GM21825 (cell line): ENCODE results near the gene NLGN4X.
"Not testable (repeated sequence)": the region's sequence is repeated elsewhere in the genome, so short reads cannot be mapped to it uniquely, and the experiment has no call there.

Source experiments
- ATAC-seq: cut with Tn5 transposase; IDR thresholded peaks from one replicate; pipeline ENCODE4 v1.9.1; 2021; ENCODE audit warnings: mild to moderate bottlenecking, moderate library complexity; ENCODE audit not compliant: unreplicated experiment

NLGN4X gene

GRCh38 chrX:6015423-6015822 is 213.2 kb downstream of the NLGN4X start:
- ATAC-seq = no peak

GRCh38 chrX:6012357-6012756 is 216.3 kb downstream of the NLGN4X start:
- no peak for ATAC-seq

- ATAC-seq = no peak
Measured at GRCh38 chrX:6005856-6006255, 222.8 kb downstream of the NLGN4X start.

GRCh38 chrX:6004529-6004928 is 224.1 kb downstream of the NLGN4X start:
- no peak for ATAC-seq

GRCh38 chrX:6002056-6002455 is 226.6 kb downstream of the NLGN4X start:
- no peak for ATAC-seq

- ATAC-seq = no peak
Measured at GRCh38 chrX:5998901-5999300, 229.8 kb downstream of the NLGN4X start.

- no peak for ATAC-seq
Measured at GRCh38 chrX:5998456-5998855, 230.2 kb downstream of the NLGN4X start.

GRCh38 chrX:5991393-5991792 is 237.3 kb downstream of the NLGN4X start:
- ATAC-seq = no peak

- ATAC-seq = no peak
Measured at GRCh38 chrX:5979338-5979737, 249.3 kb downstream of the NLGN4X start.

GRCh38 chrX:5976332-5976731 is 252.3 kb downstream of the NLGN4X start:
- ATAC-seq = no peak

- ATAC-seq = no peak
Measured at GRCh38 chrX:5971300-5971699, 257.4 kb downstream of the NLGN4X start.

GRCh38 chrX:5965406-5965805 is 263.3 kb downstream of the NLGN4X start:
- ATAC-seq = no peak

- ATAC-seq = no peak
Measured at GRCh38 chrX:5959286-5959685, 269.4 kb downstream of the NLGN4X start.

GRCh38 chrX:5958523-5958922 is 270.1 kb downstream of the NLGN4X start:
- no peak for ATAC-seq

- no peak for ATAC-seq
Measured at GRCh38 chrX:5957506-5957905, 271.2 kb downstream of the NLGN4X start.

- ATAC-seq = no peak
Measured at GRCh38 chrX:5936438-5936837, 292.2 kb downstream of the NLGN4X start.

GRCh38 chrX:5928224-5928623 is 300.4 kb downstream of the NLGN4X start:
- ATAC-seq = no peak

GRCh38 chrX:5916945-5917344 is 311.7 kb downstream of the NLGN4X start:
- no peak for ATAC-seq

GRCh38 chrX:5915783-5916182 is 312.9 kb downstream of the NLGN4X start:
- ATAC-seq = no peak

GRCh38 chrX:5907207-5907606 is 321.5 kb downstream of the NLGN4X start:
- no peak for ATAC-seq

GRCh38 chrX:5903586-5904190 is 325.0 kb downstream of the NLGN4X start:
- not testable (repeated sequence) for ATAC-seq

- no peak for ATAC-seq
Measured at GRCh38 chrX:5898463-5898862, 330.2 kb downstream of the NLGN4X start.

GRCh38 chrX:5891378-5891777 is 337.3 kb downstream of the NLGN4X start:
- ATAC-seq = no peak
